HG03457 (cell line): ENCODE measurements around the gene STUM.
A peak's percentile ranks its signal among the peaks of the same experiment; 100 is the strongest.

Experiments used
- ATAC-seq: cut with Tn5 transposase; IDR thresholded peaks from one replicate; pipeline ENCODE4 v1.9.1; 2021; ENCODE audit warnings: moderate number of reproducible peaks; ENCODE audit not compliant: unreplicated experiment

STUM gene

GRCh38 chr1:226624526-226624925, 76.0 kb downstream of the STUM start:
- no peak for ATAC-seq

DNA sequence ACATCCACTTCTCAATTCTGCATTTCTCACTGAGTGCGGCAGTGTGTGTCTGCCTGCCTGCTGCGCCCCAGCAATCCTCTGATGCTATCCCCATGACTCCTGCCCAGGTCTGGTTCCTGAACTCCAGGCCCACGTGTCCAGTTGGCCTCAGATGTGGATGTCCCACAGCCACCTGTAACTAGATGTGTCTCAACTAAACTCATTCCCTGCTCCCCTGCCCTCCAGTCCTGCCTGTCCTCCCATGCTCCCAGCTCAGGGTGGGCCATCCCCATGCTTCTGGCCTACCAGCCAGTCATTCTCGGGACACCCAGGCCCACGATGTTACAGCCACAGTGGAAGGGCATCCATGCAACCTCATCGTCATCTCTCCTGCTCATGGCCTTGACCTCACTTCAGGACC, 76.8 kb downstream of the STUM start:
- no peak for ATAC-seq

GRCh38 chr1:226625832-226626576, 77.4 kb downstream of the STUM start:
- ATAC-seq = no peak

- ATAC-seq = peak; percentile 68
Observed at GRCh38 chr1:226626577-226626956, 78.0 kb downstream of the STUM start.

- no peak for ATAC-seq
Observed at GRCh38 chr1:226627050-226627755, 78.6 kb downstream of the STUM start.

GRCh38 chr1:226627924-226628611, 79.5 kb downstream of the STUM start:
- no peak for ATAC-seq

GRCh38 chr1:226628612-226629155, 80.1 kb downstream of the STUM start:
- no peak for ATAC-seq

GRCh38 chr1:226629210-226629895, 80.8 kb downstream of the STUM start:
- ATAC-seq = no peak

- ATAC-seq = no peak
Observed at GRCh38 chr1:226629896-226630550, 81.5 kb downstream of the STUM start.

- no peak for ATAC-seq
Observed at GRCh38 chr1:226630592-226630991, 82.0 kb downstream of the STUM start.

- no peak for ATAC-seq
Observed at GRCh38 chr1:226631229-226632000, 82.9 kb downstream of the STUM start.

GRCh38 chr1:226632169-226632879, 83.8 kb downstream of the STUM start:
- ATAC-seq = no peak

GRCh38 chr1:226632922-226633351, 84.4 kb downstream of the STUM start:
- ATAC-seq = no peak

- no peak for ATAC-seq
Observed at GRCh38 chr1:226633541-226634165, 85.1 kb downstream of the STUM start.

- no peak for ATAC-seq
Observed at GRCh38 chr1:226634166-226634588, 85.6 kb downstream of the STUM start.

- no peak for ATAC-seq
Observed at GRCh38 chr1:226634611-226635246, 86.2 kb downstream of the STUM start.

DNA sequence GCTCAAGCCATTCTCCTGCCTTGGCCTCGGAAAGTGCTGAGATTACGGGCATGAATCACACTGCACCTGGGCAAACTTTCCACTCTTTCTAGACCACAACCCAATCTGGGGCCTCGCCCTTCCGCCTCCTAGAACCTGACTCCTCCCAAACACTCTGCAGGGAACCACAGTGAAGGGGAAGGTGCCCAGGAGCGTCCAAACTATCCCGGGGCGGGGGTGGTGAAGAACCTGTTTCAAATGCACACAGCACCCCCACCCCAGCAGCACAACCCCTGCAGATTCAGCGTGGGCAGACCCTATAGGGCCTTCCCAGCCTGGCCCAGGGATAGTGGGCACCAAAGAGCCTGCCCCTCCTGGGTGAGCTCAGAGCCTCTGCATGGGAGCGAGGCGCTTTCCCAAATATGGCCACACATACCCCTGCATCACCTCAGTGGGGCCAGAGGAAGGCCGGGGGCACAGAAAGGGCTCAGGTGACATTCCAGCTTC, 86.9 kb downstream of the STUM start:
- ATAC-seq = no peak

GRCh38 chr1:226636847-226637096, 88.2 kb downstream of the STUM start:
- no peak for ATAC-seq
